GM12892 (cell line): ENCODE results near the gene ARHGEF10L.
A peak's percentile ranks its signal among the peaks of the same experiment; 100 is the strongest.

Experiments
- DNase-seq: peaks from one replicate; pipeline ENCODE4 v3.0.0; 2011; ENCODE audit not compliant: insufficient read length
- FAIRE-seq: peaks from 2 replicates; lab custom pipeline; 2011; peaks lifted over from hg19 to GRCh38; lab: Jason Lieb, UNC
- POLR2A ChIP-seq: IDR thresholded peaks from 2 replicates; pipeline ENCODE4 v1.6.1; 2011; ENCODE audit warnings: low read depth, low read length, control low read depth
- POLR2AphosphoS5 ChIP-seq: IDR thresholded peaks from 2 replicates; pipeline ENCODE4 v1.6.1; 2011; ENCODE audit warnings: low read depth, low read length, control low read depth
- TAF1 ChIP-seq: IDR thresholded peaks from 2 replicates; pipeline ENCODE4 v1.6.1; 2011; ENCODE audit warnings: low read depth, mild to moderate bottlenecking, control low read depth, low read length, borderline replicate concordance

The ARHGEF10L gene

GRCh38 chr1:17568014-17568900 is 28.8 kb downstream of the ARHGEF10L start:
- no peak for TF ChIP-seq POLR2A
- TF ChIP-seq POLR2AphosphoS5, result no peak
- TF ChIP-seq TAF1, result no peak
- FAIRE-seq (no peak), DNase-seq (no peak)

- TF ChIP-seq POLR2A, result no peak
- TF ChIP-seq POLR2AphosphoS5, result no peak
- TF ChIP-seq TAF1, result no peak
- FAIRE-seq, result no peak
- no peak for DNase-seq
Observed at GRCh38 chr1:17569200-17570139, 30.0 kb downstream of the ARHGEF10L start.

GRCh38 chr1:17570228-17570627 is 30.7 kb downstream of the ARHGEF10L start:
- TF ChIP-seq POLR2A (no peak), POLR2AphosphoS5 (no peak), TAF1 (no peak)

GRCh38 chr1:17572264-17572985 is 32.9 kb downstream of the ARHGEF10L start:
- peak; percentile 49 for DNase-seq
- no peak for TF ChIP-seq POLR2A
- TF ChIP-seq POLR2AphosphoS5, result no peak
- no peak for TF ChIP-seq TAF1
- no peak for FAIRE-seq

More at GRCh38 chr1:17570228-17570627, 30.7 kb downstream of the ARHGEF10L start:
- no peak for DNase-seq
- no peak for FAIRE-seq

GRCh38 chr1:17573518-17574041 is 34.1 kb downstream of the ARHGEF10L start:
- no peak for DNase-seq
- TF ChIP-seq POLR2A (no peak), TAF1 (no peak), POLR2AphosphoS5 (no peak)
- FAIRE-seq, result no peak

- FAIRE-seq (no peak), DNase-seq (no peak)
- TF ChIP-seq TAF1 (no peak), POLR2A (no peak), POLR2AphosphoS5 (no peak)
Observed at GRCh38 chr1:17574516-17574915, 35.0 kb downstream of the ARHGEF10L start.

- FAIRE-seq, result no peak
- TF ChIP-seq POLR2AphosphoS5 (no peak), TAF1 (no peak), POLR2A (no peak)
- no peak for DNase-seq
Observed at GRCh38 chr1:17575797-17576518, 36.5 kb downstream of the ARHGEF10L start.

- FAIRE-seq (no peak), DNase-seq (no peak)
- TF ChIP-seq POLR2A (no peak), POLR2AphosphoS5 (no peak), TAF1 (no peak)
Observed at GRCh38 chr1:17576519-17576853, 37.0 kb downstream of the ARHGEF10L start.

- TF ChIP-seq POLR2A (no peak), POLR2AphosphoS5 (no peak), TAF1 (no peak)
- FAIRE-seq (no peak), DNase-seq (no peak)
Observed at GRCh38 chr1:17577907-17578297, 38.4 kb downstream of the ARHGEF10L start.
